Stomach (tissue), 4 donors: ENCODE measurements around the gene PARP4.

Experiments
- EP300 ChIP-seq: sonication (generic); formaldehyde crosslinking; IDR thresholded peaks from one replicate; pipeline ENCODE4 v1.6.1; 2017; ENCODE audit warnings: antibody characterized with exemption
- POLR2A ChIP-seq, 4 donors: fragments of 450-650 bp; IDR thresholded peaks; one replicate each; pipeline ENCODE4 v1.6.1; 2016; ENCODE audit warnings: antibody characterized with exemption in 4 of 4, control low read depth in 2 of 4, mild to moderate bottlenecking in 1 of 4, moderate library complexity in 1 of 4
- POLR2AphosphoS5 ChIP-seq, 3 donors: sonication (generic); formaldehyde crosslinking; IDR thresholded peaks; one replicate each; pipeline ENCODE4 v1.6.1; 2016; ENCODE audit warnings: antibody characterized with exemption in 3 of 3
- TF ChIP-seq, protein P1 (sequence below), 7 experiments: fragments of 450-650 bp in 4 of 7; fragments of 200-600 bp in 3 of 7; sonication (generic) in 3 of 7; IDR thresholded peaks; one replicate each; pipeline ENCODE4 v1.5.1; 2016 to 2019; ENCODE audit warnings: antibody characterized with exemption in 7 of 7, control low read depth in 2 of 7, mild to moderate bottlenecking in 1 of 7

DNA sequence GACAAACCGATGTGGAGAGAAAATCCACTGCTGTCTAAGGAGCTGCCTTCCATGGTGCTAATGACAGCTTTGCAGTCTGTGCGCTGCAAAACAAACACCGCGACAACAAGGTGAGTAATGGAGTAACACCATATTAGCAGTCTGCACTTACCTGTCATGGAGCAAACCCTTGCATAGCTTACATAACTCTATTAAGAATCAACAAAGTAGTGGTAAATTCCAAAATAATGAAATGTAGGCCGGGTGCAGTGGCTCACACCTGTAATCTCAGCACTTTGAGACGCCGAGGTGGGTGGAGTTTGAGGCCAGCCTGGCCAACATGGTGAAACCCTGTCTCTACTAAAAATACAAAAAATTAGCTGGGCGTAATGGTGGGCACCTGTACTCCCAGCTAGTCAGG lies 56.2 kb downstream of the PARP4 start:
- TF ChIP-seq POLR2A (IDR thresholded peaks at IDR 0.05), result no peak
- TF ChIP-seq, protein P1, sequence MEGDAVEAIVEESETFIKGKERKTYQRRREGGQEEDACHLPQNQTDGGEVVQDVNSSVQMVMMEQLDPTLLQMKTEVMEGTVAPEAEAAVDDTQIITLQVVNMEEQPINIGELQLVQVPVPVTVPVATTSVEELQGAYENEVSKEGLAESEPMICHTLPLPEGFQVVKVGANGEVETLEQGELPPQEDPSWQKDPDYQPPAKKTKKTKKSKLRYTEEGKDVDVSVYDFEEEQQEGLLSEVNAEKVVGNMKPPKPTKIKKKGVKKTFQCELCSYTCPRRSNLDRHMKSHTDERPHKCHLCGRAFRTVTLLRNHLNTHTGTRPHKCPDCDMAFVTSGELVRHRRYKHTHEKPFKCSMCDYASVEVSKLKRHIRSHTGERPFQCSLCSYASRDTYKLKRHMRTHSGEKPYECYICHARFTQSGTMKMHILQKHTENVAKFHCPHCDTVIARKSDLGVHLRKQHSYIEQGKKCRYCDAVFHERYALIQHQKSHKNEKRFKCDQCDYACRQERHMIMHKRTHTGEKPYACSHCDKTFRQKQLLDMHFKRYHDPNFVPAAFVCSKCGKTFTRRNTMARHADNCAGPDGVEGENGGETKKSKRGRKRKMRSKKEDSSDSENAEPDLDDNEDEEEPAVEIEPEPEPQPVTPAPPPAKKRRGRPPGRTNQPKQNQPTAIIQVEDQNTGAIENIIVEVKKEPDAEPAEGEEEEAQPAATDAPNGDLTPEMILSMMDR (IDR thresholded peaks at IDR 0.05), result no peak
- no peak for TF ChIP-seq EP300
- TF ChIP-seq POLR2AphosphoS5 (IDR thresholded peaks at IDR 0.05), result no peak
